ENCODE measurements around the gene SLC45A3. TPM values are rescaled to one million over a fixed set of nuclear protein-coding genes. Genes with fewer than 3 reads are reported as not detected.

Gene SLC45A3
- total RNA-seq, 2 experiments from 2014 or later: 0.11 TPM; not detected in 1

- peak overlapping the region; percentile 49 for H3K27ac Mint-ChIP-seq
Measured at GRCh38 chr1:205615789-205616188, 64.5 kb downstream of the SLC45A3 start.

GRCh38 chr1:205613854-205614412 lies 66.4 kb downstream of the SLC45A3 start:
- Histone ChIP-seq H3K4me3 (ENCODE audit: low read length) (no peak overlapping the region), H3K27ac (ENCODE audit: low read depth in 1 of 2, low read length in 2 of 2) (no peak overlapping the region), H3K4me1 (ENCODE audit: insufficient read depth, low read length) (peaks cover 3% of the 10 kb centered on the region), H3K36me3 (ENCODE audit: insufficient read depth, low read length) (peaks cover 75% of the 10 kb centered on the region), H3K27me3 (ENCODE audit: control insufficient read depth in 1 of 2, insufficient read depth in 2 of 2, low read length in 2 of 2) (no peaks in the 10 kb centered on the region), H3K9me3 (ENCODE audit: control insufficient read depth in 1 of 2, insufficient read depth in 1 of 2, low read length in 2 of 2) (no peaks in the 10 kb centered on the region)
- no peak overlapping the region for H3K4me3 Mint-ChIP-seq
- ATAC-seq (ENCODE audit: poor library complexity): no peak
- ChIA-PET CTCF (interaction anchor here (0.5 to 1.6 kb wide), 3 partner anchors 18 to 44 kb away, joined by 3 to 7 read pairs (median 5); partner anchors contain the start of gene ELK4), POLR2A (interaction anchor here (1.2 to 2.3 kb wide), 2 partner anchors 18 to 20 kb away, joined by 3 to 12 read pairs; partner anchors contain the start of gene ELK4)
- DNase-seq: no peak
- intact Hi-C loops (cut with DNase I, micrococcal nuclease): no loop called here
- no peak for TF ChIP-seq CTCF (IDR thresholded peaks at IDR 0.05)
- peaks cover 92% of the 10 kb centered on the region for H3K36me3 Mint-ChIP-seq (ENCODE audit: low read depth)
- H3K9me3 Mint-ChIP-seq: no peaks in the 10 kb centered on the region
- H3K4me1 Mint-ChIP-seq (ENCODE audit: low read depth): peaks cover 67% of the 10 kb centered on the region
- H3K27me3 Mint-ChIP-seq: no peaks in the 10 kb centered on the region
- peak overlapping the region; percentile 62 for H3K27ac Mint-ChIP-seq

More at GRCh38 chr1:205615789-205616188, 64.5 kb downstream of the SLC45A3 start:
- H3K9me3 ChIP-seq (ENCODE audit: control insufficient read depth in 1 of 2, insufficient read depth in 1 of 2, low read length in 2 of 2): no peaks in the 10 kb centered on the region
- no peak overlapping the region for H3K4me3 Mint-ChIP-seq
- no peaks in the 10 kb centered on the region for H3K27me3 Mint-ChIP-seq
- ChIA-PET CTCF (interaction anchor here (1.0 to 2.2 kb wide), 2 partner anchors 16 to 24 kb away, joined by 3 to 8 read pairs; partner anchors contain the start of gene ELK4), POLR2A (no interaction called here)
- H3K36me3 Mint-ChIP-seq (ENCODE audit: low read depth): peaks cover 92% of the 10 kb centered on the region
- H3K4me1 ChIP-seq (ENCODE audit: insufficient read depth, low read length): no peaks in the 10 kb centered on the region
- H3K27me3 ChIP-seq (ENCODE audit: control insufficient read depth in 1 of 2, insufficient read depth in 2 of 2, low read length in 2 of 2): no peaks in the 10 kb centered on the region
- intact Hi-C loops (cut with DNase I, micrococcal nuclease): no loop called here
- TF ChIP-seq CTCF (IDR thresholded peaks at IDR 0.05): no peak
- H3K36me3 ChIP-seq (ENCODE audit: insufficient read depth, low read length): peaks cover 82% of the 10 kb centered on the region
- H3K4me3 ChIP-seq (ENCODE audit: low read length): no peak overlapping the region
- H3K27ac ChIP-seq (ENCODE audit: low read depth in 1 of 2, low read length in 2 of 2): no peak overlapping the region
- ATAC-seq (ENCODE audit: poor library complexity): no peak
- no peaks in the 10 kb centered on the region for H3K9me3 Mint-ChIP-seq
- DNase-seq: no peak
- H3K4me1 Mint-ChIP-seq (ENCODE audit: low read depth): peaks cover 57% of the 10 kb centered on the region

- TF ChIP-seq CTCF (IDR thresholded peaks at IDR 0.05): no peak
- Histone ChIP-seq H3K27ac (ENCODE audit: low read depth in 1 of 2, low read length in 2 of 2) (no peak overlapping the region), H3K4me1 (ENCODE audit: insufficient read depth, low read length) (peaks cover 3% of the 10 kb centered on the region), H3K9me3 (ENCODE audit: control insufficient read depth in 1 of 2, insufficient read depth in 1 of 2, low read length in 2 of 2) (no peaks in the 10 kb centered on the region), H3K27me3 (ENCODE audit: control insufficient read depth in 1 of 2, insufficient read depth in 2 of 2, low read length in 2 of 2) (no peaks in the 10 kb centered on the region), H3K36me3 (ENCODE audit: insufficient read depth, low read length) (peaks cover 70% of the 10 kb centered on the region), H3K4me3 (ENCODE audit: low read length) (no peak overlapping the region)
- Mint-ChIP-seq H3K27ac (no peak overlapping the region), H3K4me1 (ENCODE audit: low read depth) (peaks cover 76% of the 10 kb centered on the region), H3K9me3 (no peaks in the 10 kb centered on the region), H3K4me3 (no peak overlapping the region), H3K27me3 (no peaks in the 10 kb centered on the region), H3K36me3 (ENCODE audit: low read depth) (peaks cover 94% of the 10 kb centered on the region)
- ATAC-seq (ENCODE audit: poor library complexity) (no peak), DNase-seq (no peak)
- ChIA-PET POLR2A (interaction anchor here (0.6 to 2.3 kb wide), 2 partner anchors 18 to 19 kb away, joined by 4 to 12 read pairs; partner anchors contain the start of gene ELK4), CTCF (interaction anchor here (1.6 to 1.9 kb wide), 2 partner anchors 21 kb away, joined by 6 to 7 read pairs; no protein-coding TSS in a partner anchor)
- intact Hi-C loops (cut with DNase I, micrococcal nuclease): no loop called here
Measured at GRCh38 chr1:205612556-205612955, 67.8 kb downstream of the SLC45A3 start.

Data from CD4-positive, alpha-beta T cell (primary cell).